HG03045 (cell line): ENCODE data around the gene SRRM2.
"Not testable (repeated sequence)": the region's sequence is repeated elsewhere in the genome, so short reads cannot be mapped to it uniquely, and the experiment has no call there.

ENCODE experiments used
- ATAC-seq: cut with Tn5 transposase; IDR thresholded peaks from one replicate; pipeline ENCODE4 v1.9.1; 2021; ENCODE audit warnings: mild to moderate bottlenecking, moderate library complexity; ENCODE audit not compliant: unreplicated experiment

Gene SRRM2

GRCh38 chr16:2713985-2714774 lies 38.3 kb upstream of the SRRM2 start:
- ATAC-seq: no peak

GRCh38 chr16:2715064-2715463 lies 37.4 kb upstream of the SRRM2 start:
- no peak for ATAC-seq

GRCh38 chr16:2715519-2715918 lies 36.9 kb upstream of the SRRM2 start:
- no peak for ATAC-seq

- no peak for ATAC-seq
These were observed 36.2 kb upstream of the SRRM2 start for GRCh38 chr16:2715966-2716885.

- no peak for ATAC-seq
These were observed 35.5 kb upstream of the SRRM2 start for GRCh38 chr16:2716948-2717347.

- ATAC-seq: no peak
These were observed 34.8 kb upstream of the SRRM2 start for GRCh38 chr16:2717383-2718263.

- no peak for ATAC-seq
These were observed 32.9 kb upstream of the SRRM2 start for GRCh38 chr16:2719328-2720063.

GRCh38 chr16:2720064-2720457 lies 32.4 kb upstream of the SRRM2 start, which contains the start of gene PRSS27:
Gene PRSS27 (minus strand): TSS chr16:2720224. CDS start chr16:2720160, 64 bp downstream.
- no peak for ATAC-seq

- ATAC-seq: peak; percentile 82
These were observed 31.5 kb upstream of the SRRM2 start for GRCh38 chr16:2720719-2721633.

- ATAC-seq: not testable (repeated sequence)
These were observed 30.7 kb upstream of the SRRM2 start for GRCh38 chr16:2721634-2722173.

GRCh38 chr16:2724088-2724676 lies 28.3 kb upstream of the SRRM2 start:
- ATAC-seq: no peak

- no peak for ATAC-seq
These were observed 27.6 kb upstream of the SRRM2 start for GRCh38 chr16:2724816-2725348.

GRCh38 chr16:2726923-2727322 lies 25.5 kb upstream of the SRRM2 start:
- ATAC-seq: no peak

- ATAC-seq: no peak
These were observed 24.4 kb upstream of the SRRM2 start for GRCh38 chr16:2728034-2728433.

GRCh38 chr16:2734844-2735515 lies 17.5 kb upstream of the SRRM2 start:
- no peak for ATAC-seq

- ATAC-seq: no peak
These were observed 15.8 kb upstream of the SRRM2 start for GRCh38 chr16:2736476-2737237.

- ATAC-seq: no peak
These were observed 15.2 kb upstream of the SRRM2 start for GRCh38 chr16:2737238-2737605.
